Lower leg skin (tissue), 3 donors: ENCODE data around the gene BICDL2.

Experiments
- POLR2A ChIP-seq, 2 donors: fragments of 450-650 bp; IDR thresholded peaks; one replicate each; pipeline ENCODE4 v1.6.1; 2016 to 2017; ENCODE audit warnings: antibody characterized with exemption in 2 of 2, mild to moderate bottlenecking in 1 of 2, moderate library complexity in 1 of 2
- TF ChIP-seq, protein P1 (sequence below), 3 donors: fragments of 450-650 bp; IDR thresholded peaks; one replicate each; pipeline ENCODE4 v1.5.1; 2016; ENCODE audit warnings: antibody characterized with exemption in 3 of 3, mild to moderate bottlenecking in 3 of 3, moderate library complexity in 2 of 3

DNA sequence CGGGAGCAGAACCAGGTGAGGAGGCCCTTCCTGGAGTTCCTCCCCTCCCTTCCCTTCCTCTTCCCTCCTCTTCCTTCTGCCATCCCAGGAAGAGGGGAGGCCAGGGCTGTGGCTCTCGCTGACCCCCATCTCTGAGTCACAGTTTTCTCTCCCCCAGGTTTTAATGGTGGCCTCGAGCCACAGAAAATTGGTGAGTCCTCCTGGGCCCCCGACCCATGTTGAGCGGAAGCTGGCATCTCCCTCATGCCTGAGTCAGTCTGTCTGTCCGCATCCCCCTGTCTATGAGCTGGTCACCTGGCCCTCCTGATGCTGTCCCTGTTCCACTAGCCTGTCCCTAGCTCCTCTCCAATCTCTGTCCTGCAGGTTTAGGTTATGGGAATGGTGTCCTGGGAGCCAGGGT, 36.8 kb downstream of the BICDL2 start:
- TF ChIP-seq, protein P1, sequence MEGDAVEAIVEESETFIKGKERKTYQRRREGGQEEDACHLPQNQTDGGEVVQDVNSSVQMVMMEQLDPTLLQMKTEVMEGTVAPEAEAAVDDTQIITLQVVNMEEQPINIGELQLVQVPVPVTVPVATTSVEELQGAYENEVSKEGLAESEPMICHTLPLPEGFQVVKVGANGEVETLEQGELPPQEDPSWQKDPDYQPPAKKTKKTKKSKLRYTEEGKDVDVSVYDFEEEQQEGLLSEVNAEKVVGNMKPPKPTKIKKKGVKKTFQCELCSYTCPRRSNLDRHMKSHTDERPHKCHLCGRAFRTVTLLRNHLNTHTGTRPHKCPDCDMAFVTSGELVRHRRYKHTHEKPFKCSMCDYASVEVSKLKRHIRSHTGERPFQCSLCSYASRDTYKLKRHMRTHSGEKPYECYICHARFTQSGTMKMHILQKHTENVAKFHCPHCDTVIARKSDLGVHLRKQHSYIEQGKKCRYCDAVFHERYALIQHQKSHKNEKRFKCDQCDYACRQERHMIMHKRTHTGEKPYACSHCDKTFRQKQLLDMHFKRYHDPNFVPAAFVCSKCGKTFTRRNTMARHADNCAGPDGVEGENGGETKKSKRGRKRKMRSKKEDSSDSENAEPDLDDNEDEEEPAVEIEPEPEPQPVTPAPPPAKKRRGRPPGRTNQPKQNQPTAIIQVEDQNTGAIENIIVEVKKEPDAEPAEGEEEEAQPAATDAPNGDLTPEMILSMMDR (IDR thresholded peaks at IDR 0.05) = no peak
- TF ChIP-seq POLR2A (IDR thresholded peaks at IDR 0.05) = no peak
